Measurements from ENCODE around the gene UBL7. TPM values are rescaled to one million over a fixed set of nuclear protein-coding genes. Genes with fewer than 3 reads are reported as not detected.

Gene UBL7
- total RNA-seq, 2 experiments from 2014 or later = 14.3 to 17.1 TPM

DNA sequence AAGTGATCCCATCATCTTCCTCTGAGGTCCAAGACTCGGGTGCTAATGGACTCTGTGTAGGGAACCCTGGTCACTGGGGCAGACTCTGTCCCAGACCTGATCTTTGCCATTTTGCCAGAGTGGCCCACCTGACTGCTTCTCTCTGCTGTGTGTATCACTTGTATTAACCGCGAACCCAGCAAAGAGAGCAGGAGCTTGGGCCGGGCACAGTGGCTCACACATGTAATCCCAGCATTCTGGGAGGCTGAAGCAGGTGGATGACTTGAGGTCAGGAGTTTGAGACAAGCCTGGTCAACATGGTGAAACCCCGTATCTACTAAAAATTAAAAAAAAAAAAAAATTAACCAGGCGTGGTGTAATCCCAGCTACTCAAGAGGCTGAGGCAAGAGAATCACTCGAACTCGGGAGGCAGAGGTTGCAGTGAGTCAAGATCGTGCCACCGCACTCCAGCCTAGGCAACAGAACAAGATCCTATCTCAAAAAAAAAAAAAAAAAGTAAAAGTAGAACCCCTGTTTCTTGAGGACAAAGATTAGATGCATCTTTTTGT, 60.6 kb downstream of the UBL7 start:
- no peaks in the 10 kb centered on the region for H3K27me3 Mint-ChIP-seq
- intact Hi-C loops (cut with DNase I, micrococcal nuclease) = no loop called here
- Histone ChIP-seq H3K27ac (ENCODE audit: low read depth in 1 of 2, low read length in 2 of 2) (no peak overlapping the region), H3K36me3 (ENCODE audit: insufficient read depth, low read length) (no peaks in the 10 kb centered on the region), H3K4me1 (ENCODE audit: insufficient read depth, low read length) (peaks cover 52% of the 10 kb centered on the region), H3K27me3 (ENCODE audit: control insufficient read depth in 1 of 2, insufficient read depth in 2 of 2, low read length in 2 of 2) (no peaks in the 10 kb centered on the region), H3K4me3 (ENCODE audit: low read length) (no peak overlapping the region), H3K9me3 (ENCODE audit: control insufficient read depth in 1 of 2, insufficient read depth in 1 of 2, low read length in 2 of 2) (no peaks in the 10 kb centered on the region)
- DNase-seq (peak in 1 of 14 experiments; percentile 37), ATAC-seq (ENCODE audit: poor library complexity) (no peak)
- H3K36me3 Mint-ChIP-seq (ENCODE audit: low read depth) = no peaks in the 10 kb centered on the region
- ChIA-PET POLR2A (interaction anchor here (0.6 kb wide), 1 partner anchor 351 kb away, joined by 3 read pairs; no protein-coding TSS in a partner anchor), CTCF (interaction anchor here (1.5 kb wide), 1 partner anchor 18 kb away, joined by 4 read pairs; no protein-coding TSS in a partner anchor)
- no peak for TF ChIP-seq CTCF (IDR thresholded peaks at IDR 0.05)
- H3K4me3 Mint-ChIP-seq = peak overlapping the region; percentile 30
- no peak overlapping the region for H3K27ac Mint-ChIP-seq
- H3K9me3 Mint-ChIP-seq = no peaks in the 10 kb centered on the region
- H3K4me1 Mint-ChIP-seq (ENCODE audit: low read depth) = peaks cover 55% of the 10 kb centered on the region

GRCh38 chr15:74399511-74400312, 61.2 kb downstream of the UBL7 start:
- Mint-ChIP-seq H3K9me3 (no peaks in the 10 kb centered on the region), H3K27ac (no peak overlapping the region), H3K27me3 (no peaks in the 10 kb centered on the region), H3K4me1 (ENCODE audit: low read depth) (peaks cover 55% of the 10 kb centered on the region), H3K4me3 (no peak overlapping the region), H3K36me3 (ENCODE audit: low read depth) (no peaks in the 10 kb centered on the region)
- H3K9me3 ChIP-seq (ENCODE audit: control insufficient read depth in 1 of 2, insufficient read depth in 1 of 2, low read length in 2 of 2) = no peaks in the 10 kb centered on the region
- no peaks in the 10 kb centered on the region for H3K27me3 ChIP-seq (ENCODE audit: control insufficient read depth in 1 of 2, insufficient read depth in 2 of 2, low read length in 2 of 2)
- peaks cover 52% of the 10 kb centered on the region for H3K4me1 ChIP-seq (ENCODE audit: insufficient read depth, low read length)
- ATAC-seq (ENCODE audit: poor library complexity) (peak; percentile 58), DNase-seq (peak in 5 of 14 experiments; percentile 24 to 69 (median 38))
- ChIA-PET CTCF (interaction anchor here (1.5 kb wide), 1 partner anchor 17 kb away, joined by 4 read pairs; no protein-coding TSS in a partner anchor), POLR2A (no interaction called here)
- no peaks in the 10 kb centered on the region for H3K36me3 ChIP-seq (ENCODE audit: insufficient read depth, low read length)
- intact Hi-C loops (cut with DNase I, micrococcal nuclease) = no loop called here
- no peak for TF ChIP-seq CTCF (IDR thresholded peaks at IDR 0.05)
- no peak overlapping the region for H3K4me3 ChIP-seq (ENCODE audit: low read length)
- no peak overlapping the region for H3K27ac ChIP-seq (ENCODE audit: low read depth in 1 of 2, low read length in 2 of 2)

DNA sequence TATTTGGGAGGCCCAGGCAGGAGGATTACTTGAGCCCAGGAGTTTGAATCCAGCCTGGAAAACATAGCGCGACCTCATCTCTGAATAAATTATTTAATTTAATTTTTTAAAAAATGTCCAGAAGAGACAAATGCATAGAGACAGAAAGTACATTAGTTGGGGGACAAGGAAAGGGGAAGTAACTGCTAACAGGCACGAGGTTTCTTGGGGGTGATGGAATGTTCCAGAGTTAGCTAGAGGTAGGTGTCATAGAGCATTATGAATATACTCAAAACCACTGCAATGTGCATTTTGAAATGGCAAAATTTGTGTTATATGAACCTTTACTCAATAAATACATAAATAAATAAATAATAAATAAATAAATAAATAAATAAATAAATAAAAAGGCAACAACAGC, 61.9 kb downstream of the UBL7 start:
- H3K27me3 Mint-ChIP-seq = no peaks in the 10 kb centered on the region
- H3K4me3 Mint-ChIP-seq = no peak overlapping the region
- Histone ChIP-seq H3K4me1 (ENCODE audit: insufficient read depth, low read length) (peaks cover 51% of the 10 kb centered on the region), H3K4me3 (ENCODE audit: low read length) (no peak overlapping the region), H3K27ac (ENCODE audit: low read depth in 1 of 2, low read length in 2 of 2) (no peak overlapping the region), H3K36me3 (ENCODE audit: insufficient read depth, low read length) (no peaks in the 10 kb centered on the region), H3K27me3 (ENCODE audit: control insufficient read depth in 1 of 2, insufficient read depth in 2 of 2, low read length in 2 of 2) (no peaks in the 10 kb centered on the region), H3K9me3 (ENCODE audit: control insufficient read depth in 1 of 2, insufficient read depth in 1 of 2, low read length in 2 of 2) (no peaks in the 10 kb centered on the region)
- intact Hi-C loops (cut with DNase I, micrococcal nuclease) = no loop called here
- no peak for DNase-seq
- no peaks in the 10 kb centered on the region for H3K9me3 Mint-ChIP-seq
- TF ChIP-seq CTCF (IDR thresholded peaks at IDR 0.05) = no peak
- ATAC-seq (ENCODE audit: poor library complexity) = no peak
- H3K4me1 Mint-ChIP-seq (ENCODE audit: low read depth) = peaks cover 55% of the 10 kb centered on the region
- no peaks in the 10 kb centered on the region for H3K36me3 Mint-ChIP-seq (ENCODE audit: low read depth)
- ChIA-PET CTCF (no interaction called here), POLR2A (no interaction called here)
- no peak overlapping the region for H3K27ac Mint-ChIP-seq

Measured in CD4-positive, alpha-beta T cell (primary cell).